DOHH2 (cell line): ENCODE results near the gene HAO1.

Experiments
- H3F3A ChIP-seq: fragments of 200-600 bp; sonication (generic), shearing (Covaris generic); 2 replicates; pipeline ENCODE4 v1.6.0; 2016; ENCODE audit warnings: antibody characterized with exemption, mild to moderate bottlenecking; ENCODE audit not compliant: control insufficient read depth, insufficient read depth
- H3K27ac ChIP-seq: fragments of 200-600 bp; sonication (generic); 2 replicates; pipeline ENCODE4 v1.5.1; 2014; ENCODE audit warnings: low read depth, mild to moderate bottlenecking, low read length, moderate library complexity
- H3K27me3 ChIP-seq: fragments of 200-600 bp; sonication (generic); 2 replicates; pipeline ENCODE4 v1.6.1; 2014; ENCODE audit warnings: mild to moderate bottlenecking, low read length, mixed read lengths; ENCODE audit not compliant: control insufficient read depth
- H3K36me3 ChIP-seq: fragments of 200-600 bp; sonication (generic); 2 replicates; pipeline ENCODE4 v1.6.1; 2014; ENCODE audit warnings: mild to moderate bottlenecking, low read length, moderate library complexity, mixed read lengths; ENCODE audit not compliant: control insufficient read depth
- H3K4me1 ChIP-seq: fragments of 200-600 bp; sonication (generic); 2 replicates; pipeline ENCODE4 v1.6.1; 2014; ENCODE audit warnings: mild to moderate bottlenecking, low read length, mixed read lengths; ENCODE audit not compliant: control insufficient read depth
- H3K4me2 ChIP-seq: fragments of 200-600 bp; sonication (generic); 2 replicates; pipeline ENCODE4 v1.6.0; 2014; ENCODE audit warnings: mild to moderate bottlenecking, low read length, moderate library complexity
- H3K4me3 ChIP-seq: fragments of 200-600 bp; sonication (generic); 2 replicates; pipeline ENCODE4 v1.5.1; 2014; ENCODE audit warnings: mild to moderate bottlenecking, low read length, mixed read lengths
- H3K79me2 ChIP-seq: fragments of 200-600 bp; sonication (generic); 2 replicates; pipeline ENCODE4 v1.6.1; 2014; ENCODE audit warnings: mild to moderate bottlenecking, low read length, mixed read lengths; ENCODE audit not compliant: control insufficient read depth
- H3K9me2 ChIP-seq: fragments of 200-600 bp; sonication (generic); replicated peaks from 2 replicates; pipeline ENCODE4 v1.6.1; 2014; ENCODE audit warnings: mild to moderate bottlenecking, low read length, mixed read lengths; ENCODE audit not compliant: control insufficient read depth
- H3K9me3 ChIP-seq: fragments of 200-600 bp; sonication (generic); 2 replicates; pipeline ENCODE4 v1.6.1; 2014; ENCODE audit warnings: antibody characterized with exemption, low read length, mixed read lengths; ENCODE audit not compliant: control insufficient read depth, insufficient read depth
- H4K20me1 ChIP-seq: fragments of 200-600 bp; sonication (generic); 2 replicates; pipeline ENCODE4 v1.6.0; 2014; ENCODE audit warnings: low read depth, mild to moderate bottlenecking, antibody characterized with exemption, low read length, moderate library complexity; ENCODE audit not compliant: control insufficient read depth, insufficient read depth
- CTCF ChIP-seq: fragments of 200-600 bp; sonication (generic); IDR thresholded peaks from one replicate; pipeline ENCODE4 v1.5.1; 2014; ENCODE audit warnings: antibody characterized with exemption, mild to moderate bottlenecking, low read depth, low read length; ENCODE audit not compliant: poor library complexity, severe bottlenecking
- EZH2phosphoT487 ChIP-seq: fragments of 200-600 bp; sonication (generic); IDR thresholded peaks from 2 replicates; pipeline ENCODE4 v1.6.1; 2017; ENCODE audit warnings: borderline replicate concordance, mild to moderate bottlenecking, antibody characterized with exemption, low read length, moderate library complexity, mixed read lengths

The HAO1 gene

GRCh38 chr20:7893014-7893730 is 47.1 kb downstream of the HAO1 start:
- no peak overlapping the region for H3K27ac ChIP-seq
- no peaks in the 10 kb centered on the region for H3K27me3 ChIP-seq
- no peaks in the 10 kb centered on the region for H3K9me3 ChIP-seq
- H3K79me2 ChIP-seq: no peaks in the 10 kb centered on the region
- no peaks in the 10 kb centered on the region for H3K9me2 ChIP-seq
- TF ChIP-seq CTCF: no peak
- TF ChIP-seq EZH2phosphoT487: no peak
- no peaks in the 10 kb centered on the region for H3F3A ChIP-seq
- H3K4me3 ChIP-seq: no peak overlapping the region
- no peaks in the 10 kb centered on the region for H3K4me1 ChIP-seq
- no peak overlapping the region for H3K4me2 ChIP-seq
- no peaks in the 10 kb centered on the region for H4K20me1 ChIP-seq
- H3K36me3 ChIP-seq: no peaks in the 10 kb centered on the region

DNA sequence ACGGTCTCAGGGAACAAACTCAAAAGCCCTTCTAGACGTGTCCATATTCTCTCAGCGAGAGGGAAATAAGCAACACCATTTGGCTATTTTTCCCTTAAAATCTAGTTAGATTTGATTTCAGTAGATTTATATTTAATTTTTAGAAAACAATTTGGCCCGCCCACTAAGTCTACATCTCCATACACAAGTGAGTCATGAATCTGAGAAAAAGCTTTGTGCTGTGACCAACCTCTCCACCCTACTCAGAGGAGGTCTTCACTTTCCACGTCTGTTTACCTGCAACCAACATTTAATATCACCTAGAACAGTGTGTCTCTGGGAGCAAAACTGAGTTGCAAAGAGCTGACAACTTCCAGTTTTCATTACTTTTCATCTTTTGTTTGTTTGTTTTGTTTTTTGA is 48.6 kb downstream of the HAO1 start:
- Histone ChIP-seq H3K27ac (no peak overlapping the region), H3K4me3 (no peak overlapping the region), H3K4me1 (no peaks in the 10 kb centered on the region), H3K9me3 (no peaks in the 10 kb centered on the region), H3K36me3 (no peaks in the 10 kb centered on the region), H3K79me2 (no peaks in the 10 kb centered on the region), H4K20me1 (no peaks in the 10 kb centered on the region), H3K4me2 (no peak overlapping the region), H3K9me2 (no peaks in the 10 kb centered on the region), H3K27me3 (no peaks in the 10 kb centered on the region), H3F3A (no peaks in the 10 kb centered on the region)
- no peak for TF ChIP-seq CTCF
- no peak for TF ChIP-seq EZH2phosphoT487

DNA sequence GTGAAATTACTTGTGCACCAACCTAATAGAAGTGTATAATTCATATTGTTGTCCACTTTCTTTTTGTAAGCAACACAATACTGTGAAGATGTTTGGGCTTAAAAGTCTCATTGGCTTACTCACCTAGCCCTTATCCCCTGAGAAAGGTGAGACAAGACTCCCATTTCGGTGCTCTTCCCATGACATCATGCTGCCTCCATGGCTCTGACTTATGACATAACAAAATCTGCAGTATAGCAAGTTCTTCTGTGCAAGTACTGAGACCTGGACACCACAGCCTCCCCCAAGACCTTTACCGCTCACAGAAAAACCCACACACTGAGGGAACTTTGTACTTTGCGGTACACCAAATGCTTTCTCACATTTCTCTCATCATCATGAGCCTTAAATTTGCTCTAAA is 50.5 kb downstream of the HAO1 start:
- Histone ChIP-seq H3K27ac (no peak overlapping the region), H4K20me1 (no peaks in the 10 kb centered on the region), H3K36me3 (no peaks in the 10 kb centered on the region), H3K4me1 (no peaks in the 10 kb centered on the region), H3K4me3 (no peak overlapping the region), H3K27me3 (no peaks in the 10 kb centered on the region), H3K9me3 (no peaks in the 10 kb centered on the region), H3F3A (no peaks in the 10 kb centered on the region), H3K79me2 (no peaks in the 10 kb centered on the region), H3K4me2 (no peak overlapping the region), H3K9me2 (no peaks in the 10 kb centered on the region)
- no peak for TF ChIP-seq CTCF
- TF ChIP-seq EZH2phosphoT487: no peak
